Stomach smooth muscle (tissue), 2 donors: Measurements from ENCODE around the gene HMGXB4.

ENCODE experiments used
- H3K27ac ChIP-seq: one replicate; pipeline ENCODE4 v1.7.0; 2013; ENCODE audit warnings: mild to moderate bottlenecking, low read length, inconsistent platforms
- H3K27me3 ChIP-seq, 2 donors: one replicate each; pipeline ENCODE4 v1.7.0; 2013; ENCODE audit warnings: low read length in 2 of 2; ENCODE audit not compliant: insufficient read depth in 2 of 2, control insufficient read depth in 1 of 2
- H3K36me3 ChIP-seq, 2 donors: one replicate each; pipeline ENCODE4 v1.7.0; 2013; ENCODE audit warnings: low read length in 2 of 2; ENCODE audit not compliant: control insufficient read depth in 2 of 2, insufficient read depth in 2 of 2
- H3K4me1 ChIP-seq: one replicate; pipeline ENCODE4 v1.7.0; 2013; ENCODE audit warnings: low read length; ENCODE audit not compliant: control insufficient read depth, insufficient read depth
- H3K4me3 ChIP-seq, 2 donors: one replicate each; pipeline ENCODE4 v1.7.0; 2013; ENCODE audit warnings: low read length in 2 of 2
- H3K9ac ChIP-seq, 2 donors: one replicate each; pipeline ENCODE4 v1.7.0; 2013; ENCODE audit warnings: low read length in 2 of 2, mild to moderate bottlenecking in 1 of 2
- H3K9me3 ChIP-seq, 2 donors: one replicate each; pipeline ENCODE4 v1.7.0; 2013; ENCODE audit warnings: low read length in 2 of 2; ENCODE audit not compliant: control insufficient read depth in 2 of 2
- donor health status: healthy.
- donor health status: Pancreatic carcinoma.

The HMGXB4 gene

DNA sequence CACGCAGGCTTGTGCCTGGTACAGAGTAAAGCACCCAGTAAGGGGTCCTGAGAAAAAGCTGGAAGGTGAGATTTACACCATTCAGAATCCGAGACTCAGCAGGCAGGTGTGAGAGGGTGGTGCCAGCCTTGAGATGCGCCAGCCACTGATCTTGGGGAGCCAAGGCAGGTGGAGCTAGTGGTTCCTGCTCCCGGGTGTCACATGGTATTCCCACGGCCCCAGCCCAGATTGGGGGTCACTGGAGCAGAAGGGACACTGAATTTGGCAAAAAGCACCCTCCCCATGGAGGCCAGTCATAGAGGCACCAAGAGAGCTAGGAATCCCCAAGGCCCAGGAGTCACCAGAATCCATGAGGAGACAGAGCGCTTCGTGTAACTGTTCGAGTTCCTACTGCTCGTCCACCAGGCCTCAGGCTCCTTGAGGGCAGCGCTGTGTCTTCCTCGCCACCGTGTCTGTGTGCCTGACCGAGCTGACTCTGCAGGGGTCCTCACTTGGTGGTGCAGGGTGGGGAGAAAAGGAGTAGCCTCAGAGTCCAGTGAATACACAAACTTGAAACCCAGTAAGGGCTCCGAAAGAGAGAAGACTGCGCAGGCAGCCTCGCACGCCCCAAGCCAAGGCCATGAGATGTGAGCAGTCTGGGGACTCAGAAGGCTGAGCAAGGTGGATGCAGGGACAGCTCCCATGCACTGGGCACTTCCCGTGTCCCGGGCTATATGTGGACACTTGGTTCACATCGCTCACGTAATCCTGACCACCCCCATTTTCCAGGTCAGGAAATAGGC, 70.6 kb downstream of the HMGXB4 start:
- H3K4me1 ChIP-seq, result peaks cover 10% of the 10 kb centered on the region
- H3K27me3 ChIP-seq, result no peaks in the 10 kb centered on the region
- H3K9me3 ChIP-seq, result no peaks in the 10 kb centered on the region
- no peak overlapping the region for H3K4me3 ChIP-seq
- peaks cover 46 to 59% of the 10 kb centered on the region in 2 donors for H3K36me3 ChIP-seq
- H3K27ac ChIP-seq, result no peak overlapping the region
- no peak overlapping the region for H3K9ac ChIP-seq

DNA sequence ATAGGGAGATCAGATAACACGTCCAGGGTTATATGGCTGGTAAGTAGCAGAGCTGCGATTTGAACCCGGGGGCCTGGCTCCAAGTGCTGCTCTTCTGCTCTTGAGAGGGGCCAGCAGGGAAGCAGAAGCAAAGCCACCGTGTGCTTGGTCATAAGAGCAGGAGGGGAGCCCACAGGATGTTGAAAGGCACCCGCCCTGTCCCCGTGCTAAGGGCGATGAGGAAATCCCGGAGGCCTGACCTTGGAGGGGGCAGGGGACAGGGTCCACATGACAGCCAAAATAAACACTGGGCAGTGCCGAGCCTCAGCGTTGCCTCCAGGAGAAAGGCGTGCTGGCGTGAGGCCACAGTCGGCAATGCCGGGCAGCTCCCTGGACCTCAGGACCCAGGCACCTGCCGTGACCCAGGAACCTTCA, 71.2 kb downstream of the HMGXB4 start:
- peaks cover 10% of the 10 kb centered on the region for H3K4me1 ChIP-seq

DNA sequence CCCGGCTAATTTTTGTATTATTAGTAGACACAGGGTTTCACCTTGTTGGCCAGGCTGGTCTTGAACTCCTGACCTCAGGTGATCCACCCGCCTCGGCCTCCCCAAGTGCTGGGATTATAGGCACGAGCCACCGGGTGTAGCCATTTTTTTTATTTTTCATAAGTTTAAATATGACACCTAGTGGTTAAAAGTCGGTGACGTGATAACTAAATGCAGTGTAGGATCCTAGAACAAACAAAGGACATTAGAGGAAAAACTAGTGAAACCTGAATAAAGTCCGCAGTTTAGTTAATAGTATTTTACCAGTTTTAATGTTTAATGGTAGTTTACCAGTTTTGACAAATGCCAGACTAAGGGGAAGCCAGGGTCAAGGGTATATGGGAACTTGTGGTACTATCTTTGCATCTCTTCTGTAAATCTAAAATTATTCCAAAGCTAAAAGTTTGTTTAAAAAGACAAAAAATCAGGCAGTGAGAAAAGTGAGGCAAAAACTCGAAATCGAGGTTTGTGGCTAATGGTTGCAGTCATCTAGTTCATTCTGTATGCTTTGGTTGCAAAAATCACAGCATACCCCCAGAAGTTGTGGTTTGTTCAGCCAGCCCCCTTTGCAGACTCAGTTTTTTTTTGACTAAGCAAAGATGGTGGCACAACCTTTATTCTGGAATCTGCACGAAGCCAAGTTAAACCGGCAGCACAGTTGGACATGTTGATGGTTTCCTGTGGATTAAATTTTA, 72.0 kb downstream of the HMGXB4 start:
- no peak overlapping the region for H3K9ac ChIP-seq
- H3K27me3 ChIP-seq, result no peaks in the 10 kb centered on the region
- H3K4me3 ChIP-seq, result no peak overlapping the region
- peaks cover 10% of the 10 kb centered on the region for H3K4me1 ChIP-seq
- H3K27ac ChIP-seq, result no peak overlapping the region
- H3K9me3 ChIP-seq, result no peaks in the 10 kb centered on the region
- peaks cover 46 to 60% of the 10 kb centered on the region in 2 donors for H3K36me3 ChIP-seq

More for the DNA sequence above, 71.2 kb downstream of the HMGXB4 start:
- no peak overlapping the region for H3K9ac ChIP-seq
- peaks cover 45 to 59% of the 10 kb centered on the region in 2 donors for H3K36me3 ChIP-seq
- H3K9me3 ChIP-seq, result no peaks in the 10 kb centered on the region
- no peak overlapping the region for H3K4me3 ChIP-seq
- H3K27ac ChIP-seq, result no peak overlapping the region
- H3K27me3 ChIP-seq, result no peaks in the 10 kb centered on the region

DNA sequence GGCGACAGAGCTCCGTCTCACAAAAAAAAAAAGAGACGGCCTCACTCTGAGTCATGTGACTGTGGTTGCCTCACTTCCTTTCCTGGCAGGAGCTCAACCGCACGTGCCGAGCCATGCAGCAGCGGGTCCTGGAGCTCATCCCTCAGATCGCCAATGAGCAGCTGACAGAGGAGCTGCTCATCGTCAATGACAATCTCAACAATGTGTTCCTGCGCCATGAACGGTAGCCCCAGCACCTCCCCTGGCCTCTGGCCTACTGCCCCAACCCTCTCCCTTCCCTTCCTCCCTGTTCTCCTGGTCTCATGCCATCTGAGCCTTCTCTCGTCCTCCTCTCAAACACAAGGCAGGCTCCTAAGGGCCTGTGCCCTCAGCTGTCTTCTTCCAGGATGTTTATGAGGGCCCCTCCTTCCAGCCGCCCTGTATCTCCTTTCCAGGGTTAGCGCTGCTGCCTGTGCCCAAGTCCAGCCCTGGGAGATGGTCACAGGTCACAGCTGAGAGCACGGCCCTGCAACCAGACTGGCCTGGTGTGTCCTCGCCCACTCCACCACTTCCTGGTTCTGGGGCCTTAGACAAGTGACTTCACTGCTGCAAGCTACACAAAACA, 73.1 kb downstream of the HMGXB4 start:
- peaks cover 10% of the 10 kb centered on the region for H3K4me1 ChIP-seq
- peaks cover 43 to 60% of the 10 kb centered on the region in 2 donors for H3K36me3 ChIP-seq
- peak overlapping the region in 1 of 2 donors; percentile 5 for H3K4me3 ChIP-seq
- peak overlapping the region in 1 of 2 donors; percentile 40 for H3K9ac ChIP-seq
- H3K27me3 ChIP-seq, result no peaks in the 10 kb centered on the region
- H3K27ac ChIP-seq, result peak overlapping the region; percentile 80
- H3K9me3 ChIP-seq, result no peaks in the 10 kb centered on the region

DNA sequence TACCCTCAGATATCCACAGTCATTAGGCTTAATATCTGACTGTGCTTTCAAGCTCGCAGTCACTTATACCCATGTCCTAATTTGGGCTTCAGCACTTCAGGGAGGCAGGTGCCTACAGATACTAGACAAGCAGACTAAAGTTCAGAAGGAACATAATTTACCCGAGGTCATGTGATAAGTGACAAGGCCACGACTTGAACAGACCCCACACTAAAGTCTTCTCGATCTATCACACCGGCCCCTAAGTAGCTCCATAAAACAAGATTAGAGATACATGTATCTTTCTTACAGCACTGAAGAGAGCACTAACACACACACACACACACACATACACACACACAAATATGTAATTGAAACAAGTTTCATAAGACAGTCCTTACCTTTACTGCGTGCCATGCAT, 75.0 kb downstream of the HMGXB4 start:
- peaks cover 10% of the 10 kb centered on the region for H3K4me1 ChIP-seq
- H3K4me3 ChIP-seq, result no peak overlapping the region
- no peak overlapping the region for H3K9ac ChIP-seq

DNA sequence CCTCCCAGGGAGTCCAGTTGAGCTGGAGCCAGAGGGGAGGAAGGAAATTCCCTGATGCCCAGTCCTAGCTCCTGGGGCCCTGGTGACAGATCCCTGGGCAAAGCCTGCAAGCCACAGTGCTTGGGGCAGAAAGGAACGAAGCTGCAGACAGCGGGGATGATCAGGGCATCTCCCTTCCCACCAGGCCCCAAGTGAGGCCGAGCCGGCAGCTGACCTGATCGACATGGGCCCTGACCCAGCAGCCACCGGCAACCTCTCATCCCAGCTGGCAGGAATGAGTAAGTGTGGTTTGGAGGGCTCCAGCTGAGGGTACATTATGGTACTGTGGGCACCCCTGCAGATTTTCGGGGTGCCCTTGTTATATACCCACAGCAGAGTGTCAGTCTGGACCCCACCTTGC, 75.9 kb downstream of the HMGXB4 start:
- Histone ChIP-seq H3K27ac (no peak overlapping the region), H3K9ac (no peak overlapping the region), H3K4me3 (no peak overlapping the region), H3K36me3 (peaks cover 41 to 61% of the 10 kb centered on the region in 2 donors), H3K4me1 (peaks cover 10% of the 10 kb centered on the region), H3K9me3 (no peaks in the 10 kb centered on the region), H3K27me3 (no peaks in the 10 kb centered on the region)

More for the DNA sequence above, 75.0 kb downstream of the HMGXB4 start:
- Histone ChIP-seq H3K27me3 (no peaks in the 10 kb centered on the region), H3K9me3 (no peaks in the 10 kb centered on the region), H3K36me3 (peaks cover 47 to 61% of the 10 kb centered on the region in 2 donors), H3K27ac (no peak overlapping the region)

DNA sequence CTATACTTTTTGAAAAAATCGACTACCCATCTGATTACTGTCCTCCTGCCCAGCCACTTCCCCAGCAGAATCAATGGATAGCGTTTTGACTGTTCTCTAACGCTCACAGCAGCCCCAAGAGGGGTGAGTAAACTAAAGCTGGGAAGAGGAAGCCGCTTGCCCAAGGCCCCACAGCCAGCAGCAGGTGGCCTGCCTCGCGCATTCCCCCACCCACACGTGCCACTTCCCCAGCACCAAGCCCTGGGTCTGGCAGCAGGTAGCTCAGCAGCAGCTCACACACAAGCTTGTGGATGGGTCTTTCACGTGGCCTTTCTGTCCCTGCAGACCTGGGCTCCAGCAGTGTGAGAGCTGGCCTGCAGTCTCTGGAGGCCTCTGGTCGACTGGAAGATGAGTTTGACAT, 76.7 kb downstream of the HMGXB4 start:
- Histone ChIP-seq H3K9me3 (no peaks in the 10 kb centered on the region), H3K4me1 (peaks cover 10% of the 10 kb centered on the region), H3K27me3 (no peaks in the 10 kb centered on the region), H3K36me3 (peaks cover 43 to 61% of the 10 kb centered on the region in 2 donors), H3K27ac (no peak overlapping the region), H3K9ac (no peak overlapping the region), H3K4me3 (no peak overlapping the region)

DNA sequence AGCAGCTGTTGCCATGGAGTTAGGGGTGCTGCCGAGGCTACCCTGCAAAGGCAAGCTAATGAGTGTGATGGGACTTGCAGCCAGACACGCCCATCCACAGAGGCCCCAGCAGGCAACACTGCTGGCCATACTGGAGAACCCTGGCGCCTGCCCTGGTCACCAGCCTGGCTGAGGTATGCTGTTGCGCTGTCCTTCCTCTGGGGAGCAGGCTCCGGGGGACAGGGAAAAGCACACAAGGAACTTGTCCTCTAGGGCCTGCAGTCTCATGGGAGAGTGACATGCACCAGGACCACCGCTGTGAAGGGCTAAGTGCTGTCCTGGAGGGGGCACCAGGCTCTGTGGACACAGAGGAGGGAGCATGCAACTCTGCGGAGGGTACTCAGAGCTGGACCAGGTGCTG, 78.2 kb downstream of the HMGXB4 start:
- no peaks in the 10 kb centered on the region for H3K9me3 ChIP-seq
- H3K27ac ChIP-seq, result no peak overlapping the region
- no peaks in the 10 kb centered on the region for H3K27me3 ChIP-seq
- H3K36me3 ChIP-seq, result peaks cover 43 to 65% of the 10 kb centered on the region in 2 donors
- no peak overlapping the region for H3K4me3 ChIP-seq
- no peak overlapping the region for H3K9ac ChIP-seq
- H3K4me1 ChIP-seq, result peaks cover 4% of the 10 kb centered on the region

DNA sequence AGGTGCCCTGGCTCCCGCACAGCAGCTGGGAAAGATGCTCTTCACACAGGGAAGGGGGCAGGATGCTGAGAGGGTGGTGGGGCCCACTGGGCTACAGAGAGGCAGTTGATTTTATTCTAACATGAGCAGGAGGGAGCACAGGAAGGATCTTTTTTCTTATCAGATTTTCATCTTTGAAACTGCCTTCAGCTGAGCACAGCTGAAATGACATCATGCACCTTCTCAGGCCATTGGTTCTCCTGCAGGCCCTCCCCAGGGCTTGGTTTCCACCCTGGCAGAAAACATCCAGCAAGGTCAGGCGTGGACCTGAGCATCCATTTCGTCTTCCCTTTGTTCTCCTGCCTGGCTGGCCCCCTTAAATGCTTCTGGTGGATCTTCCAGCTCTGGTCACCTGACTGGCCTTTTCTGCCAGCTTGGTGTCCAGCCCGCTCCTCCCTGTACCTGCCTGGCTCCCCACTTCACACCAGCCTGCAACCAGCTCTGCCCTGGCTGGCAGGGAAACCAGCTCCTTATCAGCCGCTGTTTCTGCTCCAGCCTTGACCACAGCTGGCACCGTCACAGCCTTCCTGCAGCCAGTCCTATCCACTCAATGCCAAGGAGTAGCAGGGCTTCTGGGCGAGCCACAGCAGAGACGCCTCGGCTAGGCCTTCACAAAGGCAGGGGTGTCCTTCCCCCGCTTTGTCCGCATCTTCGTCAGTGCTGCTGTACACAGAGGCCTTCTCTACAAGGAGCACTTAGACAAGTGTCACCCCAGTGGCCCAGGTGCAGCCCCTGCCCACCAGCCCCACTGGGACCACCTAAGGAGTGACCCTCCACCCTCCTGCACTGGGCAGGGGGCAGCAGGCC, 78.9 kb downstream of the HMGXB4 start:
- H3K4me3 ChIP-seq, result no peak overlapping the region
- no peaks in the 10 kb centered on the region for H3K27me3 ChIP-seq
- H3K36me3 ChIP-seq, result peaks cover 47 to 71% of the 10 kb centered on the region in 2 donors
- H3K27ac ChIP-seq, result no peak overlapping the region
- no peaks in the 10 kb centered on the region for H3K9me3 ChIP-seq
- no peak overlapping the region for H3K9ac ChIP-seq
- H3K4me1 ChIP-seq, result no peaks in the 10 kb centered on the region

DNA sequence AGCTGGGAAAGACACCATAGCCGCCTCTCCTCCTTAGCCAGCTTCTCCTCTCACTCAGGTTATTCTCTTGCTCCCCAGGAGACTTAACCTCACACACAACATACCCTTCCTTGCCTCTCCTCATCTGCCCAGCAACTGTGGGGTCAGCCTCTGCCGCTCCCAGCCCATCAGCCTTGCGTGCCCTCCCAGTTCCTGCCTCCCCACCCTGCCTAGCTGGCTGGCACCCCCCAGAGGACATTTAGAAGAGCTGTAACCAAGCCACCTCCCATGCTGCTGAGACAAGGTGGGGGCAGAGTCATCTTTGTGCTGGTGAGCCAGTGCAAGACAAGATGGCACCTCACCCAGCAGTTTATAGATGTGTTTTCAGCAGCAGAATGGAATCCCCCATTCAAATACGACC, 80.6 kb downstream of the HMGXB4 start:
- Histone ChIP-seq H3K27me3 (no peaks in the 10 kb centered on the region), H3K27ac (no peak overlapping the region), H3K4me3 (no peak overlapping the region), H3K9ac (no peak overlapping the region), H3K36me3 (peaks cover 36 to 68% of the 10 kb centered on the region in 2 donors), H3K9me3 (no peaks in the 10 kb centered on the region), H3K4me1 (no peaks in the 10 kb centered on the region)
